HG03066 (cell line): ENCODE data around the gene ICA1.

Experiments used
- ATAC-seq: cut with Tn5 transposase; IDR thresholded peaks from one replicate; pipeline ENCODE4 v1.9.1; 2021; ENCODE audit warnings: low read depth; ENCODE audit not compliant: unreplicated experiment

ICA1 gene

GRCh38 chr7:8228766-8229674 is 32.9 kb downstream of the ICA1 start:
- ATAC-seq = no peak

DNA sequence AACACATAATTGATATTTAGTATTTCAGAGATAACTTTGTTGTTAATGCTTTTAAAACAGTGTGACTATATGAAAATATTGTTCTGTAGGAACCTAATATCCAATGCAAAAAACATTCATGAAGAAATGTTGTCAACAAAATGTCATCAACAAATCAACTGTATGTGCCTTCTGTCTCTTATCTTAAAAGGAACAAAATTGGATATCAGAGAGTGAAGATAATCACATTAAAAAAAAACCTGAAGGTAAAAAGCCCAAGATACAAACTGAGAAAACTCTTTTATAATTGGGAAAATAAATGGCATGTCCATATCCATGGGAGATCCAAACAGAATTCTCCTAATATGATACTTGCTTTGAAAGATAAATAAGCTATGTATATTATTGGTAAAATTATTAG is 33.9 kb downstream of the ICA1 start:
- ATAC-seq = no peak

GRCh38 chr7:8227261-8227660 is 34.7 kb downstream of the ICA1 start:
- ATAC-seq = no peak

DNA sequence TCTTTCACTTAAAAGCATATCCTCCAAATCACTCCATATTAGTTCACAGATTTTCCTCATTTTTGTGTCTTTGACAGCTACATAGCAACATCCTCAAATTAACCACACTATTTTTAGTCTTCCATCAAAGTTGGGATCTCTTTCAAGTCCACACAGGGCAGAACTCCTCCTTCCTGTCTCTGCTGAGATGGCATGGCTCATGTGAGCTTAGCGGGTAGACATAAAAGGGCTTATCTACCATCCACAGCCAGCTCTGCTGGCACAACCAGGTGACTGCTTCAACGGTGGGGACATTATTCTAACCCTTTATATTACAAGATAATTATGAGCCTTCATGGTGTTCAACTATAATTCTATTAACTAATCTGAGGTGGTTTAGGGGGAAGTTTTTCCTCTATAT is 35.5 kb downstream of the ICA1 start:
- ATAC-seq = no peak

DNA sequence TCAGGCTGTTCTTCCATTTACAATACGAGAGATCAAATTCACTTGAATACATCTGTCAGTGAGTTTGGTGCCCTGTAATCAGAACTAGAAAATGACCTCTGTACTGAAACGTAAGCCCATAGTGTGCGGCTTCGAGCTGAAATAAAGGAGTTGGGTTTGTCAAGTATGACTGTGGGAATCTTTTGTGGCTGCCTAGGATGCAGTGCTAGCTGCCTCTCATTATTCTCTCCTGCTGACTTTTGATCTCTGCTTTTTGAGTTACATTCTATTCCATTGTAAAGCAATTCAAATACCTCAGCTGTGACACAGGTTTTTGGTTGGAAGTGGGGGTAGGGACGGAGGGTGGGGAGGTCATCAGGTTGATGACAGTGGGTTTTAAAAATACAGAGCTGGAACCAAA is 40.4 kb downstream of the ICA1 start:
- ATAC-seq = no peak

DNA sequence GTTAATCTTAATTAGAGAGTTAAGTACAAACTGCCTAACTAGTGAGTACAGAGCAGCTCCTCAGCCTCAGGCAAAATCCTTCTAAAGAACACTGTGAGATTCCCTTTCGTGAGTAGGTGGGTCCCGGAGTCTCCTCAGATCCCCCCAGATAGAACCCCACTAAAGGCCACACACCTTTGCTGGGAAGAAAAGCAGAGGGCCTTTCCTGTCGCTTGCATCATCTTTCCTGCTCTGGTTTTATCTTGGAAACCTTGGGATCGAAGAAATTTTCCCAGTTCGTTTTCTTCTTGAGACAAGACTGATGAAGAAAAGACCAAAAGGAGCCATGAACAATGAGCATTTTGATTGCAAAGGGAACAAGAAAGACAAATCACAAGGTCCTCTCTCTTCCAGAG is 40.9 kb downstream of the ICA1 start:
- no peak for ATAC-seq

- no peak for ATAC-seq
Measured at GRCh38 chr7:8220376-8221100, 41.4 kb downstream of the ICA1 start.

GRCh38 chr7:8217200-8218068 is 44.5 kb downstream of the ICA1 start:
- no peak for ATAC-seq

GRCh38 chr7:8216334-8216690 is 45.7 kb downstream of the ICA1 start:
- no peak for ATAC-seq

DNA sequence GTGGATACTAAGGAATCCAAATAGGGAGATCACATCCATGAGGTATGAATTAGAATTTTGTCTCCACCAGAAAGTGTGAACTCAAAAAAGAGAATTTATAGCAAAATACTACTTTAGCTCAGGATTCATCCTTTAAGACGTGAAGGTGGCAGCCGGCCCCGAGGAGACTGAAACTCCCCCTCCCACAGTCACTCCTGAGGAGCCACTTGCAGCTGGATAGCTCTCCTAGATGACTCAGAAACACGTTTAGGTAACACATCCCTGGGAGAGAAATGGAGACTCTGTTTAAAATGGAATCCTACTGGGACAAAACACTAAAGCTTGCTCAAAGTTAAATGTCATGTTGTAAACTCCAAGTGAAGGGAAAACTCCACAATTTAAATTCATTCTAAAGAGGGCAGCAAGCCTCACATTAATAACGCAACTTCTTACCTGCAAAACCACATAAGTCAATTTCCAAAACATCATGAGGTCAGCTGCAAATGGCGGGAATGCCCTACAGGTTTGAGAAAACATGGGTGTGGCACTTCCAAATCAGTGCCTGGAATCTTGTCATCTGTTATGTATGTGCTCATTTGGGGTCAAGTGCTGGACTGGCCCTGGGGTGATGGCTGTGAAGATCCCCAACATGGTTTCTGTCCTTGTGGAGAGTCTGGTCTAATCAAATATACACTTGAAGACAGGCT is 46.2 kb downstream of the ICA1 start:
- no peak for ATAC-seq

- no peak for ATAC-seq
Measured at GRCh38 chr7:8214244-8214824, 47.6 kb downstream of the ICA1 start.

DNA sequence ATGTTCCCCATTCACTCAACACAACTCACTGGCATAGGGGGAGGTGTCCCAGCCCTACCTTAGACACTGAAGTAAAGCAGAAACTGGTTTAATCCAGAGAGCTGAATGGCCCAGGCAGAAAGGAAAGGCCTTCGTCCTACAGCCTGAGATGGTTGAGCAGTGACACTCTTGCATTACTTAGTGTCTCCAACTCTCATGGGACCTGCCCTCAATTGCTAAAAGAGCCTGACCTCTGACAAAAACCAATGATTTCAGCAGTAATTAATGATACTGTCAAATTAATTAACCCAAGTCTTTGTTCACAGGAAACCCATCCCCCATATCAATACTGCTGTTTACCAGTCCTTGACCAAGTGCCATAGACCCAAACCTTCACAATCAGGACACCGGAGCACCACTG is 48.6 kb downstream of the ICA1 start:
- no peak for ATAC-seq

DNA sequence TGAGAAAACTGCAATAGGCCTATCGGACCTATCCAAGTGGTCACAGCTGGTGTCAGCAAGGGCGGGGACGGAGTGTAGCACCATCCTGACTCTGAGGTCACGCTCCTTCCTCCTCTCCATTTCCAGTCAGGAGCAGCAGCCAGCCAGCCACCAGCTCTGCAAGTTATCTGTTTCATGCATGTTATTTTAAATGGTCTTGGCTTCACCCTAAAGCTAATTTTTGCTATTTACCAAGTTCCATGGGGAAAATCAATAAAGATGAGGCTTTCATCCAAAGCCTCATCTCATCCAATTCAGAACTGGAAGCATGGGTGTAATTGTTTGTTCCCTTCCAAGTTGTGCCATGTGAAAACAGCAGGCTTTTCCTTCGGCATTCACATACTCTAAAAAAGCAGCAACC is 49.3 kb downstream of the ICA1 start:
- ATAC-seq = no peak

GRCh38 chr7:8211725-8212096 is 50.3 kb downstream of the ICA1 start:
- no peak for ATAC-seq

GRCh38 chr7:8210845-8211724 is 50.9 kb downstream of the ICA1 start:
- ATAC-seq = no peak

DNA sequence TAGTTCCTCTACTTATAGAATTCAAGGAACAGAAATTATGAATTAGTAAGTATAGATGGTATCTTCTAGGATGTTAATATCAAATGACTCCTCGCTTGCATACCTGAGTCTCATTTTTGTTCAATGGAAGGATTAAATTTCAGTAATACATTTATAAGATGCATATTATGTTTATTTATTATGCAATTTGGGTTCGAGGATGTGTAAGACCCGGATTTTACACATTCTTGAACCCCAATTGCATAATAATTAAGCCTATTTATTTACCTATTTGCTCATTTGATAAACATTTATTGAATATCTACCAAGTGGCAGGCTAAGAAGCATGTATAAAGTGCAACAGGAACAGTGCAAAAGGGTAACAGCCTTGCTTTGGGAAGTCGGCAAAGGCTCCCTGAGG is 52.6 kb downstream of the ICA1 start:
- no peak for ATAC-seq

DNA sequence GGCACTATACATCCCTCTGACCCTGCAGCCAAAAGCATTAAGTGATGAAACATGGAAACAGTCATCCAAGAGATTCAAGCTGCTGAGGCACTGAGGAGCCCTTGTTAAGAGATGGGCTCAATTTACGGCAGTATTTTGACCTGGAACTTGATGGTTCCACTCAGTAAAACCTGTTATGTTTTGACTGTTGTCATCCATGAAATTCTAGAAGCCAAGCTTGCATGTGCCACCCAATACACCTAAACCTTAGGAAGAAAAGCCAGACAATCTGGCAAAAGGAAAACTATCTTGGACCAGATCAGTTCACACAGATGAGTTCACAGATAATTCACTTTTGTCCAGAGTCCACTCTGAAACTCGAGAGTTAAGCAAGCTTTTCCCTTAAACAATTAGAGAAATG is 53.2 kb downstream of the ICA1 start:
- no peak for ATAC-seq

- ATAC-seq = no peak
Measured at GRCh38 chr7:8206956-8207355, 55.0 kb downstream of the ICA1 start.

DNA sequence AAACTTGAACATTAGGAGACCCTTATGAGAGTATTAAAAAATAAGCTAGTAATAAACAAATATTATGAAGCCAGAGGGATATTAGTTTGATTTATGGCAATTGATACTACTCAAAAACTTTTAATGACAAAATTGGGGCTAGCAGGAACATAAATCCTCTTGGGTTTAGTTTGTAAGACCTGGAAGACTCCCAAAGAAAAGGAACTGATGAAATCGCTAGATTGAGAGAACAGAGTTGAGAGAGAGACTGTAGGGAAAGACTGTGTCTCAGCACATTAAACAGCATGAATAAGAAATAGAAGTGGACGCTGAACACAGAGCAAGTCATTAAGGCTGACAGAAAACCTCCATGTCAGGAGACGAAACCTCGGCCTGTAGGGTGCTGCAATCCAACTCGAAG is 56.4 kb downstream of the ICA1 start:
- ATAC-seq = no peak
